GM19239 (cell line): ENCODE data around the gene GPR35.
"Not testable (repeated sequence)": the region's sequence is repeated elsewhere in the genome, so short reads cannot be mapped to it uniquely, and the experiment has no call there.

ENCODE experiments used
- DNase-seq: peaks from one replicate; pipeline ENCODE4 v3.0.0; 2011; ENCODE audit warnings: low spot score; ENCODE audit not compliant: insufficient read length
- FAIRE-seq: peaks from 2 replicates; lab custom pipeline; 2011; peaks lifted over from hg19 to GRCh38; lab: Jason Lieb, UNC

GPR35 gene

GRCh38 chr2:240601831-240602160 is 23.5 kb upstream of the GPR35 start:
- DNase-seq (no peak), FAIRE-seq (no peak)

- FAIRE-seq = no peak
Observed at GRCh38 chr2:240602266-240603050, 22.8 kb upstream of the GPR35 start.

GRCh38 chr2:240603081-240603835 is 22.0 kb upstream of the GPR35 start:
- no peak for FAIRE-seq

More at GRCh38 chr2:240602266-240603050, 22.8 kb upstream of the GPR35 start:
- DNase-seq = no peak

GRCh38 chr2:240603846-240604245 is 21.4 kb upstream of the GPR35 start:
- DNase-seq (no peak), FAIRE-seq (no peak)

More at GRCh38 chr2:240603081-240603835, 22.0 kb upstream of the GPR35 start:
- DNase-seq = no peak

- DNase-seq (no peak), FAIRE-seq (no peak)
Observed at GRCh38 chr2:240604291-240604938, 20.9 kb upstream of the GPR35 start.

- FAIRE-seq (no peak), DNase-seq (no peak)
Observed at GRCh38 chr2:240604939-240605716, 20.2 kb upstream of the GPR35 start.

- no peak for DNase-seq
- FAIRE-seq = no peak
Observed at GRCh38 chr2:240605867-240606743, 19.2 kb upstream of the GPR35 start.

GRCh38 chr2:240611601-240612210 is 13.6 kb upstream of the GPR35 start:
- peak; percentile 49 for FAIRE-seq

GRCh38 chr2:240613781-240614180 is 11.5 kb upstream of the GPR35 start:
- FAIRE-seq (no peak), DNase-seq (no peak)

More at GRCh38 chr2:240611601-240612210, 13.6 kb upstream of the GPR35 start:
- DNase-seq = no peak

- DNase-seq (no peak), FAIRE-seq (no peak)
Observed at GRCh38 chr2:240614391-240614790, 10.9 kb upstream of the GPR35 start.

- no peak for FAIRE-seq
Observed at GRCh38 chr2:240615396-240615795, 9.9 kb upstream of the GPR35 start.

GRCh38 chr2:240615820-240616547 is 9.3 kb upstream of the GPR35 start:
- DNase-seq = no peak

More at GRCh38 chr2:240615396-240615795, 9.9 kb upstream of the GPR35 start:
- DNase-seq = no peak

GRCh38 chr2:240616860-240617666 is 8.2 kb upstream of the GPR35 start:
- DNase-seq, FAIRE-seq: not testable (repeated sequence)

More at GRCh38 chr2:240615820-240616547, 9.3 kb upstream of the GPR35 start:
- no peak for FAIRE-seq

GRCh38 chr2:240618776-240619175 is 6.5 kb upstream of the GPR35 start:
- FAIRE-seq (no peak), DNase-seq (no peak)

GRCh38 chr2:240619506-240620148 is 5.7 kb upstream of the GPR35 start:
- no peak for FAIRE-seq
- DNase-seq = no peak

- no peak for DNase-seq
- no peak for FAIRE-seq
Observed at GRCh38 chr2:240620149-240620731, 5.0 kb upstream of the GPR35 start.
